Measurements from ENCODE around the gene SLC35F1.

- TF ChIP-seq CTCF (IDR thresholded peaks at IDR 0.05; ENCODE audit: low read depth, low read length) (no peak), EZH2phosphoT487 (IDR thresholded peaks at IDR 0.05; ENCODE audit: low read depth) (no peak)
Measured at GRCh38 chr6:118135371-118135770, 228.3 kb downstream of the SLC35F1 start.
